PC-3 (cell line): ENCODE results near the gene GABRD.

ENCODE experiments used
- CTCF ChIP-seq: fragments of 300-600 bp; sonication (generic); conservative IDR thresholded peaks from 2 replicates; pipeline ENCODE4 v1.5.1; 2017; ENCODE audit warnings: antibody characterized with exemption, low read depth, mild to moderate bottlenecking, low read length
- EZH2 ChIP-seq: fragments of 300-600 bp; sonication (generic); IDR thresholded peaks from one replicate; pipeline ENCODE4 v1.6.1; 2017; ENCODE audit warnings: antibody characterized with exemption, mild to moderate bottlenecking, low read length; ENCODE audit not compliant: unreplicated experiment
- EZH2phosphoT487 ChIP-seq: fragments of 300-600 bp; sonication (generic); IDR thresholded peaks from 2 replicates; pipeline ENCODE4 v1.6.1; 2018; ENCODE audit warnings: mild to moderate bottlenecking, antibody characterized with exemption, low read length, borderline replicate concordance

- TF ChIP-seq EZH2phosphoT487: no peak
- no peak for TF ChIP-seq CTCF
- TF ChIP-seq EZH2: no peak
Measured at GRCh38 chr1:2045468-2046173, 26.5 kb downstream of the GABRD start.
